GM19099 (cell line): ENCODE data around the gene WNT10A.

Experiments
- POLR2A ChIP-seq: IDR thresholded peaks from 3 replicates; pipeline ENCODE4 v1.6.1; 2011; ENCODE audit warnings: low read depth; ENCODE audit not compliant: insufficient read length; ENCODE audit errors: extremely low read depth

WNT10A gene

DNA sequence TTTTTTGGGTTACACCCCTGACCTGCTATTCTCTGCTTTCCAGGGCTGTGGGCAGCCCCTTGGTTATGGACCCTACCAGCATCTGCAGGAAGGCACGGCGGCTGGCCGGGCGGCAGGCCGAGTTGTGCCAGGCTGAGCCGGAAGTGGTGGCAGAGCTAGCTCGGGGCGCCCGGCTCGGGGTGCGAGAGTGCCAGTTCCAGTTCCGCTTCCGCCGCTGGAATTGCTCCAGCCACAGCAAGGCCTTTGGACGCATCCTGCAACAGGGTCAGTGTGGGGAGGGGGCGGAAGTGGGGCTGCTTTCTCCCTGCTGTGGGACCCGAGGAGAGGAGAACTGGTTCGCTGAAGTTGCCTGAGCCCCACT, 9.7 kb upstream of the WNT10A start:
- TF ChIP-seq POLR2A: no peak

DNA sequence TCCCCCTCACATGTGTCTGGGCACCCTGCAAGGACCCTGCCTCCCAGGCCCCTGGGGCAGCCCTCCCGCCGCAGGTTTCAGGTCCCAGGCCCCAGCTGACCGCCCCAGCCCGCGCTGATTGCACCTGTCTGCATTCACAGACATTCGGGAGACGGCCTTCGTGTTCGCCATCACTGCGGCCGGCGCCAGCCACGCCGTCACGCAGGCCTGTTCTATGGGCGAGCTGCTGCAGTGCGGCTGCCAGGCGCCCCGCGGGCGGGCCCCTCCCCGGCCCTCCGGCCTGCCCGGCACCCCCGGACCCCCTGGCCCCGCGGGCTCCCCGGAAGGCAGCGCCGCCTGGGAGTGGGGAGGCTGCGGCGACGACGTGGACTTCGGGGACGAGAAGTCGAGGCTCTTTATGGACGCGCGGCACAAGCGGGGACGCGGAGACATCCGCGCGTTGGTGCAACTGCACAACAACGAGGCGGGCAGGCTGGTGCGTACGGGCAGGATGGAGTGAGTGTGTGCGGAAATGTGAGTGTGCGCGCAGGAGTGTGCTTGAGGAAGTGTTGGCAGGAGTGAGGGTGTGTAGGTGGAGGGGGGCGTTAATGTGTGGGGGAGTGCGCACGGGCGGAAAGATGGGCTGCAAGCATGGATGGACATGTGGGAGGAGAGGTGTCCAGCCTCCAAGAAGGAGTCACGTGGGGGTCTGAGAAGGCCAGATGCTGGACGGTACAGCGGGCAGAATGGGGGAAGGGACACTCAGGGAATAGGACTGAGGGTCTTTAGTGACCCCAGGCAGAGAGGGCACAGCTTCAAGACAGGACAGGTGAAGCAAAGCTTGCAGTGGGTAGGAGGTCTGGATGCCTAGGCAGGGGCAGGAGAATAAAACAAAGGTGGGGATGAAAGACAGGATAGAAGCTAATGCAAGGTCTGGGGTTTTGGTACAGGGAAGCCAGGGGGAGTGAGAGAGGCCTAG, 9.0 kb upstream of the WNT10A start:
- TF ChIP-seq POLR2A: no peak

DNA sequence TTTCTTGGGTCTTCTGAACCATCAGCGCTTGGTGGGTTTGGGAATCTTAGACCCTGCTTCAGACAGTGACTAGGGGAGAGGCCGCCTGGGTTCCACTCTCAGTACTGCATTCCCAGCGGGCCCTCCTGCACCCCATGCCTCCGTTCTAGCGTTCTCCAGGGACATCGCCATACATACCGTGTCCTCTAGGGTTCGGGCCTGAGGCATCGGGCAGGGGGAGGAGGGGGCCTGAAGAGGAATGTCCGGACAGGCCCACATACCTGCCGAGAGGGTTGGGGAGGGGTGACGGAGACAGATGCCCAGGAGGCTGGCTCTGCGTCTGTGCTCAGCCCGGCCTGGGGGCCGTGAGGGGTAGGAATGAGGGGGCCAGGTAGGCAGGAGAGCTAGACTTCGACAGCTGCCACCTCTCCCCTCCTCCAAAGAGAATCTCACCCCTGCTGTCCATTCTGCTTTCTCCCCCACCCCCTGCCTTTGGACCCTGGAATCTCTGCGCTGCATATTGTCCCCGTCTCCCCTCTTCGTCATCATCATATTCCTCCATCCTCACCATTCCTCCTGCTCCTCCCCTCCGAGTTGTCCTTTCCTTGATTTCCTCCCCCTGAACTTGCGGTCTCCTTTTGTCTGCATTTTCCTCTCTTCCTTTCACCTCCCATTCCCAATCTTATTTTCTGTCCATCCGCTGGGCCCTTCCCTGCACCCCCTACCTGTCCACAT, 7.8 kb upstream of the WNT10A start:
- no peak for TF ChIP-seq POLR2A

DNA sequence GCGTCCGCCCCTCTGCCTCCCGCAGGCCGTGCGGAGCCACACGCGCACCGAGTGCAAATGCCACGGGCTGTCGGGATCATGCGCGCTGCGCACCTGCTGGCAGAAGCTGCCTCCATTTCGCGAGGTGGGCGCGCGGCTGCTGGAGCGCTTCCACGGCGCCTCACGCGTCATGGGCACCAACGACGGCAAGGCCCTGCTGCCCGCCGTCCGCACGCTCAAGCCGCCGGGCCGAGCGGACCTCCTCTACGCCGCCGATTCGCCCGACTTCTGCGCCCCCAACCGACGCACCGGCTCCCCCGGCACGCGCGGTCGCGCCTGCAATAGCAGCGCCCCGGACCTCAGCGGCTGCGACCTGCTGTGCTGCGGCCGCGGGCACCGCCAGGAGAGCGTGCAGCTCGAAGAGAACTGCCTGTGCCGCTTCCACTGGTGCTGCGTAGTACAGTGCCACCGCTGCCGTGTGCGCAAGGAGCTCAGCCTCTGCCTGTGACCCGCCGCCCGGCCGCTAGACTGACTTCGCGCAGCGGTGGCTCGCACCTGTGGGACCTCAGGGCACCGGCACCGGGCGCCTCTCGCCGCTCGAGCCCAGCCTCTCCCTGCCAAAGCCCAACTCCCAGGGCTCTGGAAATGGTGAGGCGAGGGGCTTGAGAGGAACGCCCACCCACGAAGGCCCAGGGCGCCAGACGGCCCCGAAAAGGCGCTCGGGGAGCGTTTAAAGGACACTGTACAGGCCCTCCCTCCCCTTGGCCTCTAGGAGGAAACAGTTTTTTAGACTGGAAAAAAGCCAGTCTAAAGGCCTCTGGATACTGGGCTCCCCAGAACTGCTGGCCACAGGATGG, 7.1 kb upstream of the WNT10A start:
- no peak for TF ChIP-seq POLR2A

DNA sequence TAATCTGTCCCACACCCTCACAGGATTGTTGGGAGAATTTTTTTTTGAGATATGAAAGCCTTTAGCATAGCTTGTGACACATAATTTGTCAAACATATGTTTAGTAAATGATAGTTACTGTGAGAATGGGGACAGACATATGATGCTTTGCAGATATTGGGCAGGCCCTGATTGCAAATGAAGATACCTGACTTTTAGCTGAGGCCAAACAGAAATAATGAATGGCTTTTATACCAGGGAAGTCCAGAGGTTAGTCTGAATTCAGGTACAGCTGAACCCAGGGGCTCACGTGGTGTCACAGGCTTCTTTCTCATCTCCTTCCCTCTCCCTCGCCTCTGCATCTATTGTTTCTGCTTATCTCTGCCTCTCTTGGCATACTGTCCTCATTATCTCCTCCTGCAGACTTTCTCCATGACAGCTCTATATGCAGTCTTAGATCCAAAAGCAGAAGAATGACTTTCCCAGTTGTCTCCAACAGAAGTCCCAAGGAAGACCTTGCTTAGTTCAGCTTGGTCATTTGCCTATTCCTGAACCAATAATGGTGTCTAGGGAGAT, 4.9 kb upstream of the WNT10A start:
- no peak for TF ChIP-seq POLR2A

DNA sequence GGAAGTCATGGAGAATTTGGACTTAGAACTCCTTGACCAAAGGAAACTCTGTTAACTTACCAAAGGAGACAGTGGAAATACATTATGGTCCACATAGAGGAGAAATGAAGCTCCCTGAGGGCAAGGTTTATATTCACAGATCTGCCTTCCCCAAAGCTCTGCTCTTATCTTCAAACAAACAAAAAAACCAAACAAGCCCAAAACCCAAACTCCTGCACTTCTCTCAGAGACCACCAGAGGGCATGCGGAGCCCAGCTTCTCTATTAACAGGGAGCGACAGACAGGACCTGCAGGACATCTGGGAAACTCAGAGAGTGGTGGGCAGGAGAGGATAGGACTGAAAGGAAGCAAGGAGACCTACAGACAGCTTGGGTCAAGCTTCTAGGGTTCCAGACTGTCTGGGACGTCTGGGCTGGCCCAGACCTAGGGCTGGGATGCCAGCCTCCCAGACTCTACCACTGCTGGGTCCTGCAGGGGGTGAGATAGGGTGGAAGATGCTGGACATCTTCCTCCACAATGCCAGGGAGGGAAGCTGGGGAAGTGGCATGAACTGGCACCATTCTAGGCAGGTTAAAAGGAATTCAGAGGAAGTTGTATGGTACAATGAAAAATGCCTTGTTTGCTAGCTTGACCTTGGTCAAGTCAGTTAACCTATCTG, 4.0 kb upstream of the WNT10A start:
- no peak for TF ChIP-seq POLR2A

DNA sequence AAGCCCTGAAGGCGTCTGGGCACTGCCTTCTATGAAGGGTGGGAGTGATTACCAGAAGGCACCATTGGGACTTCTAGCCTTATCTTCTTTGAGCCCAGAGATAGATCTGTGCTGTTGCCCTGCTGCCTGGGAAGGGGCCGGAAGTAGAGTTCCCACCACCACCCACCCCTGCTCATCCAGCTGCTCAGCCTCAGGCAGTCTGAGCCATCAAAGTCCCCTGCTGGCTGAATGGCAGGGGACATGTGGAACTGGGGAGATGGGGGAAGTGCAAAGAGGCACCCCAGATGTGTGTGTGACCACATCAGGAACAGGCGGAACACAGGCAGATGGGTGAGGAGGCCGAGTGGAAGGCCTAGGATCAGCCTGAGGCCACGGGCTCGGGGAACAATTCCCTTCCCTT, 3.3 kb upstream of the WNT10A start:
- TF ChIP-seq POLR2A: no peak

DNA sequence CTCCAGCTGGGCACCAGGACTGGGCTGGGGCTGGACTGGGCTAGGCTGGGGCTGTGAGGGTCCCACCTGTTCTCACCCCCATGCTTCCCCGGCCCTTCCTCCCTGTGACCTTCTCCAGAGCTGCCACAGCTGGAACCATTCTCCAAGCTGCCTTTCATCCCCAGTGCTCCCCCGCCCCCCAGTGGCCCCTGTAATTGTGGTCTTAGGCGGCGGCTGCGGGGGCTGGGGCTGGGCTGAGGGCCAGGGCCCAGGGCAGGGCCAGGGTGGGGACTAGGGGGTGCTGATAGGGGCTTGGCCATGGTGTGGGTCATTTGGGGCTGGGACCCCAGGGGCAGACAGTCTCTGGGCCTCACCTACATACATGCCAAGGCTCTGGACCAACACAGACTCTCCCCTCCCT, 2.8 kb upstream of the WNT10A start:
- TF ChIP-seq POLR2A: no peak

DNA sequence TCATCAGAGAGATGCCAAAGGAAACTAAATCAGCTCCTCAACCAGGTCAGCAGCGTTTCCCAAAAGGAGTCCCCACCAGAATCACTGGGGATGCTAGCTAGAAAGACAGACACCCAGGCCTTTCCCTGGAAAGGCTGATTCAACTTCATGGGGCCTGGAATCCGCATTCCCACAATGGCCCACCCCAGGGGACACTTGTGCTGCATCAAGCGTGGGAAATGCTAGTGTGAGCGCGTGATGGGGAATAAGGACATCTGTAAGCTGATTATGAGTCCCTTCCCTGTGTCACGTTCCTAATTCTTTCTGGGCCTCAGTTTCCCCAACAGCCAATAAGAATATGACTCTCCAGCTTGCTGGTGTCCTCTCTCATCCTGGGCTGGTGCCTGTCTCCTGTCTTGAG, 2.2 kb upstream of the WNT10A start:
- no peak for TF ChIP-seq POLR2A

DNA sequence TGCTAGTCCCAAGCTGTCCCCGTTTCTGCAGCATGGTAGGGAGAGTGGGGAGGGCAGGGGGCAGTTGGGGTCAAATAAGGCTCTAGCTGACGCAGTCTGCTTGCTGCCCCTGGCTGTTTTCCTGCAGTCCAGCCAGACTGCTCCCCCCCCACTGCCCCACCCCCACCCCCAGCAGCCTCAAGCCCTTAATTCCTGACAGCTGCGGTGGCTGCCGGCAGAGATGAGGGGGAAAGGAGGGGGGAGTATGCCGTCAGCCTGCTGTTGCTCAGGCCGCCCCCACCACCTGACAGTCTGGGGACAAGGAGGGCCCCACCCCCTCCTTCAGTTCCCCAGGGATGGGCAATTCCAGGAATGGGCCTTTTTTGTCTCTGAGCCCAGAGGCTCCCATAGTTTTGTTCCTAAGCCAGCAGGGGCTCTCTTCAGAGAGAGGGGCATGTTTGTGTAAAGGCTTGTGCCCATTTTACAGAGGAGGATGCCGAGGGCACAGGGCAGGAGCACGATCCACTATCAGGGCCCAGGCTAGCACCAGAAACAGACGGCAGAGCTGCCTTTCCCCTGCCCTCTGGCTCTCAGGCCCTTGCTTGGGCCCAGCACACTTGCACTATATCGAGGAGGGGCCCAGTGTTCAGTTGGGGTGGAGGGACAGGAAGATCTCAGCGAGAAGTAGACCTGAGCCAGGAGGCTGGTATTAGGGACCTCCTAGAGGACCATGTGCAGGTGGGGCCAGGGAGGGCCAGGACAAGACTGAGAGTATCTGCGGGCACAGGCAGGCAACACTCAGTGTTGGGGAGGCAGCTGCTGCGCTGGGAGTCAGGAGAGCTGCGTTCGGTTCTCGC, 1.5 kb upstream of the WNT10A start:
- no peak for TF ChIP-seq POLR2A

DNA sequence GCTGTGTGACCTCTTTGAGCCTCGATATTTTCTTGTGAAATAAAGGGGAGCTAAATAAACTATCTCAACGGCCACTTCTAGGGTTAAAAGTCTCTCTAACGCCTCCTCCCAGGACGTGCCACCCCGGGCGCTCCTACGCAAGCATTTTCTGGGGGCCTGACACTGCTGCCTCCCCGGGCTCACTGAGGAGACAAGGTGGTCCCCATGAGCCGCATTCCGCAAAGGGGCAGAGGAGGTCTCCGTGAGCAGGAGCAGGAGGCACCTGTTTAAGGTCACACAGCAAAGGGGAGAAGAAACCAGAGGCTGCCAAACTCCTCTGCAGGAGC, 913 bp upstream of the WNT10A start:
- no peak for TF ChIP-seq POLR2A

DNA sequence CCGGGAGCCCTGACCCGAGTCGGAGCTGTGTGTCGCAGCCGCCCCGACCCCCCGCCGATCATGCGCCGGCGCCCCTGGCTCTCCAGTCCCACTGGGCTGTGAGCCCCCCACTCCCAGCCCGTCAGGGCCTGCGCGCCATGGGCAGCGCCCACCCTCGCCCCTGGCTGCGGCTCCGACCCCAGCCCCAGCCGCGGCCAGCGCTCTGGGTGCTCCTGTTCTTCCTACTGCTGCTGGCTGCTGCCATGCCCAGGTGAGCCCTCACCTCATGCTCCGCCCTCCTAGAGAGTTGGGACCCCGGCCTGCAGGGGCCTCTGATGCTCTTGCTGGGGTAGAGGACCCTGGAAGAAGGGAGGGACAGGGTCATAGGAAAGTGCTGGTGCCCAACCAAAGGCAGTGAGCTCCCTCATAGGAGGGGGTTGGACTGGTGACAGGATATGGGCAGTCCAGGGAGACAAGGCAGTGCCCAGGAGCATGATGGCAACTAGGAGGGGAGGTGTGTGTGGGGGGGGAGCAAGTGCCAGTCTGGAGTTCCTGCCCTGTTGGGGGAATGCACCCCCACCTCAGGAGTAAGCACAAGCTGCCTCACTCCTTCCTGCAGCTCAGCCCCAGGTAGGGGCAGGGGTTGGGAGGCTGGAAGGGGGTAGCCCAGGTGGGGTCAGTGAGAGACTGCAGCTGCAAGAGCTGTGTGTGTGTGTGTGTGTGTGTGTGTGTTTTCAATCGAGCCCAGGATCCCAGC, 375 bp downstream of the WNT10A start:
- no peak for TF ChIP-seq POLR2A
